Ascending aorta (tissue), 2 donors: Measurements from ENCODE around the gene RPL10. TPM values are rescaled to one million over a fixed set of nuclear protein-coding genes. Genes with fewer than 3 reads are reported as not detected.

ENCODE experiments used
- DNase-seq, 2 donors: peaks; one replicate each; pipeline ENCODE4 v3.0.0-alpha.2; 2019; ENCODE audit warnings: low spot score in 2 of 2
- H3K27ac ChIP-seq, 2 donors: fragments of 200-600 bp; sonication (generic); one replicate each; pipeline ENCODE4 v1.5.1; 2016 to 2017; ENCODE audit warnings: mild to moderate bottlenecking in 1 of 2
- H3K27me3 ChIP-seq: fragments of 200-600 bp; sonication (generic); one replicate; pipeline ENCODE4 v1.5.1; 2017
- H3K36me3 ChIP-seq, 2 donors: fragments of 200-600 bp; sonication (generic); one replicate each; pipeline ENCODE4 v1.5.1; 2016
- H3K4me1 ChIP-seq, 2 donors: fragments of 200-600 bp; sonication (generic); one replicate each; pipeline ENCODE4 v1.5.1; 2016 to 2017; ENCODE audit warnings: mild to moderate bottlenecking in 1 of 2
- H3K4me3 ChIP-seq, 2 donors: fragments of 200-600 bp; sonication (generic); one replicate each; pipeline ENCODE4 v1.5.1; 2016 to 2017; ENCODE audit warnings: mild to moderate bottlenecking in 1 of 2
- H3K9me3 ChIP-seq, 2 donors: fragments of 200-600 bp; sonication (generic); one replicate each; pipeline ENCODE4 v1.5.1; 2016
- intact Hi-C: fragments of 100-400 bp; cut with DNase I; formaldehyde crosslinking; loops from one replicate; pipeline ENCODE4 v1.15.1; 2023
- total RNA-seq: library from RNA; depleted of rRNA; stranded (reverse); fragments of >200 nt; gene quantifications from one replicate; pipeline ENCODE4 v1.1.0, GENCODE V29; 2016
- TF ChIP-seq, protein P1 (sequence below), 3 experiments: fragments of 200-600 bp in 2 of 3; fragments of 450-650 bp in 1 of 3; sonication (generic) in 2 of 3; IDR thresholded peaks; one replicate each; pipeline ENCODE4 v1.5.1; 2016 to 2019; ENCODE audit warnings: antibody characterized with exemption in 3 of 3, mild to moderate bottlenecking in 1 of 3, moderate library complexity in 1 of 3

The RPL10 gene
- total RNA-seq, 1 donor from 2014 or later, result 4,298 TPM

- TF ChIP-seq, protein P1, sequence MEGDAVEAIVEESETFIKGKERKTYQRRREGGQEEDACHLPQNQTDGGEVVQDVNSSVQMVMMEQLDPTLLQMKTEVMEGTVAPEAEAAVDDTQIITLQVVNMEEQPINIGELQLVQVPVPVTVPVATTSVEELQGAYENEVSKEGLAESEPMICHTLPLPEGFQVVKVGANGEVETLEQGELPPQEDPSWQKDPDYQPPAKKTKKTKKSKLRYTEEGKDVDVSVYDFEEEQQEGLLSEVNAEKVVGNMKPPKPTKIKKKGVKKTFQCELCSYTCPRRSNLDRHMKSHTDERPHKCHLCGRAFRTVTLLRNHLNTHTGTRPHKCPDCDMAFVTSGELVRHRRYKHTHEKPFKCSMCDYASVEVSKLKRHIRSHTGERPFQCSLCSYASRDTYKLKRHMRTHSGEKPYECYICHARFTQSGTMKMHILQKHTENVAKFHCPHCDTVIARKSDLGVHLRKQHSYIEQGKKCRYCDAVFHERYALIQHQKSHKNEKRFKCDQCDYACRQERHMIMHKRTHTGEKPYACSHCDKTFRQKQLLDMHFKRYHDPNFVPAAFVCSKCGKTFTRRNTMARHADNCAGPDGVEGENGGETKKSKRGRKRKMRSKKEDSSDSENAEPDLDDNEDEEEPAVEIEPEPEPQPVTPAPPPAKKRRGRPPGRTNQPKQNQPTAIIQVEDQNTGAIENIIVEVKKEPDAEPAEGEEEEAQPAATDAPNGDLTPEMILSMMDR (IDR thresholded peaks at IDR 0.05), result no peak
- Histone ChIP-seq H3K36me3 (peaks cover 10 to 19% of the 10 kb centered on the region in 2 donors), H3K4me3 (no peak overlapping the region), H3K27me3 (no peaks in the 10 kb centered on the region), H3K4me1 (peaks cover 0 to 9% of the 10 kb centered on the region in 2 donors), H3K27ac (no peak overlapping the region), H3K9me3 (no peaks in the 10 kb centered on the region)
- intact Hi-C loops, result no loop called here
- peak in 1 of 2 donors; percentile 57 for DNase-seq
Measured at GRCh38 chrX:154401045-154401799, 3.0 kb downstream of the RPL10 start.

- TF ChIP-seq, protein P1 (IDR thresholded peaks at IDR 0.05), result no peak
- no peaks in the 10 kb centered on the region for H3K27me3 ChIP-seq
- peaks cover 10 to 19% of the 10 kb centered on the region in 2 donors for H3K36me3 ChIP-seq
- peaks cover 0 to 6% of the 10 kb centered on the region in 2 donors for H3K4me1 ChIP-seq
- no peaks in the 10 kb centered on the region for H3K9me3 ChIP-seq
- H3K27ac ChIP-seq, result no peak overlapping the region
- H3K4me3 ChIP-seq, result no peak overlapping the region
- DNase-seq, result no peak
- intact Hi-C loops, result no loop called here
Measured at GRCh38 chrX:154401918-154402621, 3.9 kb downstream of the RPL10 start.

- Histone ChIP-seq H3K36me3 (peaks cover 10 to 19% of the 10 kb centered on the region in 2 donors), H3K4me1 (peaks cover 0 to 6% of the 10 kb centered on the region in 2 donors), H3K27ac (no peak overlapping the region), H3K27me3 (no peaks in the 10 kb centered on the region), H3K9me3 (no peaks in the 10 kb centered on the region), H3K4me3 (no peak overlapping the region)
- DNase-seq, result peak in 1 of 2 donors; percentile 63
- intact Hi-C loops, result no loop called here
- TF ChIP-seq, protein P1 (IDR thresholded peaks at IDR 0.05), result no peak
Measured at GRCh38 chrX:154402622-154403127, 4.5 kb downstream of the RPL10 start.

GRCh38 chrX:154403192-154403591 is 5.0 kb downstream of the RPL10 start:
- no peaks in the 10 kb centered on the region for H3K27me3 ChIP-seq
- TF ChIP-seq, protein P1 (IDR thresholded peaks at IDR 0.05), result no peak

GRCh38 chrX:154403858-154404257 is 5.7 kb downstream of the RPL10 start:
- intact Hi-C loops, result no loop called here
- TF ChIP-seq, protein P1 (IDR thresholded peaks at IDR 0.05), result no peak
- H3K4me1 ChIP-seq, result peaks cover 0 to 11% of the 10 kb centered on the region in 2 donors
- no peaks in the 10 kb centered on the region for H3K9me3 ChIP-seq
- no peaks in the 10 kb centered on the region for H3K27me3 ChIP-seq
- no peak overlapping the region for H3K4me3 ChIP-seq
- H3K36me3 ChIP-seq, result peaks cover 10 to 19% of the 10 kb centered on the region in 2 donors
- DNase-seq, result no peak
- H3K27ac ChIP-seq, result no peak overlapping the region

More at GRCh38 chrX:154403192-154403591, 5.0 kb downstream of the RPL10 start:
- Histone ChIP-seq H3K4me1 (peaks cover 0 to 8% of the 10 kb centered on the region in 2 donors), H3K4me3 (no peak overlapping the region), H3K9me3 (no peaks in the 10 kb centered on the region), H3K27ac (no peak overlapping the region), H3K36me3 (peaks cover 10 to 19% of the 10 kb centered on the region in 2 donors)
- intact Hi-C loops, result no loop called here
- DNase-seq, result peak in 1 of 2 donors; percentile 58
